ENCODE measurements around the gene TTC12. TPM values are rescaled to one million over a fixed set of nuclear protein-coding genes. Genes with fewer than 3 reads are reported as not detected.
A peak's percentile ranks its signal among the peaks of the same experiment; 100 is the strongest.

TTC12 gene
- polyA plus RNA-seq, 1 donor (not counting 4 experiments of a cell fraction or from before 2014, with no cell fraction given), result 27.3 TPM

GRCh38 chr11:113316256-113316655 is 1.9 kb downstream of the TTC12 start:
- Histone ChIP-seq H3K4me1 (ENCODE audit: control insufficient read depth, extremely low read depth, insufficient read depth, low read length) (peaks cover 26% of the 10 kb centered on the region), H3K36me3 (ENCODE audit: control insufficient read depth in 2 of 2, extremely low read depth in 1 of 2, insufficient read depth in 2 of 2, low read length in 2 of 2) (peaks cover 0 to 7% of the 10 kb centered on the region in 2 experiments), H3K9me3 (ENCODE audit: control insufficient read depth, low read depth, low read length) (no peaks in the 10 kb centered on the region), H3K79me2 (ENCODE audit: control insufficient read depth, insufficient read depth, low read length) (peaks cover 12% of the 10 kb centered on the region), H3K9me1 (ENCODE audit: control insufficient read depth, extremely low read depth, insufficient read depth, low read length) (no peaks in the 10 kb centered on the region), H3K4me2 (ENCODE audit: control insufficient read depth, extremely low read depth, insufficient read depth, low read depth, low read length) (peak overlapping the region; percentile 95), H2AFZ (ENCODE audit: control insufficient read depth, low read length) (no peak overlapping the region), H3K27ac (ENCODE audit: control insufficient read depth, insufficient read depth, low read length) (peak overlapping the region; percentile 89), H3K27me3 (ENCODE audit: control insufficient read depth, extremely low read depth, insufficient read depth, low read length) (no peaks in the 10 kb centered on the region), H3K4me3 (ENCODE audit: control insufficient read depth in 2 of 3, extremely low read depth in 1 of 3, insufficient read depth in 2 of 3, low read depth in 1 of 3, low read length in 3 of 3) (peak overlapping the region in 2 of 3 experiments; percentile 78 to 84), H3K9ac (ENCODE audit: control insufficient read depth, extremely low read depth, insufficient read depth, low read length) (no peak overlapping the region), H4K20me1 (ENCODE audit: control insufficient read depth, extremely low read depth, insufficient read depth, low read length) (no peaks in the 10 kb centered on the region)
- TF ChIP-seq CTCF (optimal IDR thresholded peaks at IDR 0.05 in 1 of 3, IDR thresholded peaks at IDR 0.05 in 1 of 3, conservative IDR thresholded peaks at IDR 0.05 in 1 of 3; ENCODE audit: extremely low read depth in 1 of 3, insufficient read depth in 2 of 3, low read length in 3 of 3) (no peak), EZH2 (IDR thresholded peaks at IDR 0.05; ENCODE audit: low read length) (no peak)
- FAIRE-seq (no peak), DNase-seq (ENCODE audit: low read depth, low spot score) (no peak)
- dilution Hi-C loops (cut with MboI; ENCODE audit: extremely low pct_ligation_motif_present, low sequenced_read_pairs), result no loop called here

GRCh38 chr11:113317339-113317738 is 3.0 kb downstream of the TTC12 start:
- no peak for FAIRE-seq
- no peaks in the 10 kb centered on the region for H3K9me3 ChIP-seq (ENCODE audit: control insufficient read depth, low read depth, low read length)
- no peaks in the 10 kb centered on the region for H3K9me1 ChIP-seq (ENCODE audit: control insufficient read depth, extremely low read depth, insufficient read depth, low read length)
- peaks cover 12% of the 10 kb centered on the region for H3K79me2 ChIP-seq (ENCODE audit: control insufficient read depth, insufficient read depth, low read length)
- H3K4me2 ChIP-seq (ENCODE audit: control insufficient read depth, extremely low read depth, insufficient read depth, low read depth, low read length), result no peak overlapping the region
- no peaks in the 10 kb centered on the region for H3K27me3 ChIP-seq (ENCODE audit: control insufficient read depth, extremely low read depth, insufficient read depth, low read length)
- no peak overlapping the region for H3K4me3 ChIP-seq (ENCODE audit: control insufficient read depth in 2 of 3, extremely low read depth in 1 of 3, insufficient read depth in 2 of 3, low read depth in 1 of 3, low read length in 3 of 3)
- no peak for DNase-seq (ENCODE audit: low read depth, low spot score)
- no peaks in the 10 kb centered on the region for H4K20me1 ChIP-seq (ENCODE audit: control insufficient read depth, extremely low read depth, insufficient read depth, low read length)
- no peak overlapping the region for H3K27ac ChIP-seq (ENCODE audit: control insufficient read depth, insufficient read depth, low read length)
- TF ChIP-seq EZH2 (IDR thresholded peaks at IDR 0.05; ENCODE audit: low read length) (no peak), CTCF (optimal IDR thresholded peaks at IDR 0.05 in 1 of 3, IDR thresholded peaks at IDR 0.05 in 1 of 3, conservative IDR thresholded peaks at IDR 0.05 in 1 of 3; ENCODE audit: extremely low read depth in 1 of 3, insufficient read depth in 2 of 3, low read length in 3 of 3) (no peak)
- peaks cover 0 to 7% of the 10 kb centered on the region in 2 experiments for H3K36me3 ChIP-seq (ENCODE audit: control insufficient read depth in 2 of 2, extremely low read depth in 1 of 2, insufficient read depth in 2 of 2, low read length in 2 of 2)
- dilution Hi-C loops (cut with MboI; ENCODE audit: extremely low pct_ligation_motif_present, low sequenced_read_pairs), result no loop called here
- no peak overlapping the region for H2AFZ ChIP-seq (ENCODE audit: control insufficient read depth, low read length)
- H3K9ac ChIP-seq (ENCODE audit: control insufficient read depth, extremely low read depth, insufficient read depth, low read length), result no peak overlapping the region
- H3K4me1 ChIP-seq (ENCODE audit: control insufficient read depth, extremely low read depth, insufficient read depth, low read length), result peaks cover 28% of the 10 kb centered on the region

All from keratinocyte (primary cell).